Measurements from ENCODE around the gene ZNF865.

ZNF865 gene

GRCh38 chr19:55659822-55660221, 54.4 kb downstream of the ZNF865 start:
- no peak overlapping the region for H3K4me3 ChIP-seq (ENCODE audit: low read length)
- TF ChIP-seq, protein P1, sequence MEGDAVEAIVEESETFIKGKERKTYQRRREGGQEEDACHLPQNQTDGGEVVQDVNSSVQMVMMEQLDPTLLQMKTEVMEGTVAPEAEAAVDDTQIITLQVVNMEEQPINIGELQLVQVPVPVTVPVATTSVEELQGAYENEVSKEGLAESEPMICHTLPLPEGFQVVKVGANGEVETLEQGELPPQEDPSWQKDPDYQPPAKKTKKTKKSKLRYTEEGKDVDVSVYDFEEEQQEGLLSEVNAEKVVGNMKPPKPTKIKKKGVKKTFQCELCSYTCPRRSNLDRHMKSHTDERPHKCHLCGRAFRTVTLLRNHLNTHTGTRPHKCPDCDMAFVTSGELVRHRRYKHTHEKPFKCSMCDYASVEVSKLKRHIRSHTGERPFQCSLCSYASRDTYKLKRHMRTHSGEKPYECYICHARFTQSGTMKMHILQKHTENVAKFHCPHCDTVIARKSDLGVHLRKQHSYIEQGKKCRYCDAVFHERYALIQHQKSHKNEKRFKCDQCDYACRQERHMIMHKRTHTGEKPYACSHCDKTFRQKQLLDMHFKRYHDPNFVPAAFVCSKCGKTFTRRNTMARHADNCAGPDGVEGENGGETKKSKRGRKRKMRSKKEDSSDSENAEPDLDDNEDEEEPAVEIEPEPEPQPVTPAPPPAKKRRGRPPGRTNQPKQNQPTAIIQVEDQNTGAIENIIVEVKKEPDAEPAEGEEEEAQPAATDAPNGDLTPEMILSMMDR (conservative IDR thresholded peaks at IDR 0.05; ENCODE audit: low read depth, low read length): no peak
- DNase-seq (ENCODE audit: low read depth): no peak

GRCh38 chr19:55660404-55660803, 55.0 kb downstream of the ZNF865 start:
- no peak for DNase-seq (ENCODE audit: low read depth)
- TF ChIP-seq, protein P1 (conservative IDR thresholded peaks at IDR 0.05; ENCODE audit: low read depth, low read length): no peak
- no peak overlapping the region for H3K4me3 ChIP-seq (ENCODE audit: low read length)

GRCh38 chr19:55660991-55661390, 55.5 kb downstream of the ZNF865 start:
- no peak overlapping the region for H3K4me3 ChIP-seq (ENCODE audit: low read length)
- TF ChIP-seq, protein P1 (conservative IDR thresholded peaks at IDR 0.05; ENCODE audit: low read depth, low read length): no peak
- no peak for DNase-seq (ENCODE audit: low read depth)

DNA sequence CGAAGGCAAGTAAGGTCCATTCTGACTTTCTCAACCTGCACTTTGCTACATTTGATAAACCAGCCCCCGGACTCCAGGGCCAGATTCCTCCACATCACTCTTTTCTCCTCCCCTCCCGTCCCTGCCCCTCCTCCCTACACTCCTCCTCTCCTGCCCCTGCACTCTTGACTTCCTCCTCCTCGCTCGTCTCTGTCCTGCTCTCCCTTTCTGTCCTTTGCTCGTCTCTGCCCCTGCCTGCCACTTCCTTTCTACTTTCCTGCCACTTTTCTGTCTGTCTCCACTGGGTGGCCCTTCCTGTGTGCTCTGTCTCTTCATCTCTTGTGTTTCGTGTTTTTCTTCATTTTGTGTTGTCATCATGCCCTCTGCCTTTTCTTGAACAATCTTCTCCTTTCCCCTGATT, 56.4 kb downstream of the ZNF865 start:
- TF ChIP-seq, protein P1 (conservative IDR thresholded peaks at IDR 0.05; ENCODE audit: low read depth, low read length): no peak
- no peak for DNase-seq (ENCODE audit: low read depth)

GRCh38 chr19:55663846-55664536, 58.5 kb downstream of the ZNF865 start:
- no peak for DNase-seq (ENCODE audit: low read depth)
- H3K4me3 ChIP-seq (ENCODE audit: low read length): no peak overlapping the region
- TF ChIP-seq, protein P1 (conservative IDR thresholded peaks at IDR 0.05; ENCODE audit: low read depth, low read length): no peak

More for the DNA sequence above, 56.4 kb downstream of the ZNF865 start:
- no peak overlapping the region for H3K4me3 ChIP-seq (ENCODE audit: low read length)

DNA sequence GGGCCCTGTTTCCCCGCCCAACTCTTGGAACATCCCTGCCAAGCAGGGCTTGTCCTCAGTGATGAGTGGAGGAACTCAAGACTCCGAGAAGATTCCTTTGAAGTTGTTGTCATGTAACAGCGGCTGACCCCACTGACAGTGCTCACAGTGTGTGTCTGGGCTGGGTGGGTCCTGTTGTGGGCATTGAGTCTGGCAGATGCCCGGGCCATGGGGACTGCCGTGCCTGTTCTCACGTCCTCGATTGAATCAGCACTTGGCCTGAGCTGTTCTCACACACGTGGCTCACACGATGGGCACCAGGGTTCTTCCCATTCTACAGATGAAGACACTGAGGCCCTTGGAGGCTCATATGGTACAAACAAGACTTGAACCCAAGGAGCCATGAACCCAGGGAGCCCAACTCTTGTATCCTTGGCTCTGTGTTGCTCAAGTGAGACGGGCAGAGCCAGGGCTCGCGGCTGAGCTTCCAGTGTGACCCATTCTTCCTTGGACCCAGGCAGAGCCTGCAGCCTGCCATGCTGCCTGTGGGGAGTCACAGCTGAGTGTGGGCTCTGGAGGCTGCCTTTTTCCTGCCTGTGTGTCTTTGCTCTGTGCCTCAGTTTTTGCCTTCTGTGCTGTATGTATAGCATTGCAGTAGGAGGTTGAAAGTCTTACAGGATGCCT, 61.0 kb downstream of the ZNF865 start:
- H3K4me3 ChIP-seq (ENCODE audit: low read length): no peak overlapping the region
- TF ChIP-seq, protein P1 (conservative IDR thresholded peaks at IDR 0.05; ENCODE audit: low read depth, low read length): no peak

More for the DNA sequence above, 61.0 kb downstream of the ZNF865 start:
- no peak for DNase-seq (ENCODE audit: low read depth)

All from retinal pigment epithelial cell (primary cell).